RWPE2 (cell line): ENCODE measurements around the gene TLL1.

Source experiments
- ATAC-seq: fragments of 200-7000 bp; cut with Tn5 transposase; 3 replicates; pipeline ENCODE4 v1.9.1; 2021; ENCODE audit warnings: low read depth
- DNase-seq: peaks from one replicate; pipeline ENCODE4 v3.0.0-alpha.2; 2020; ENCODE audit warnings: low spot score
- H3K27ac ChIP-seq: fragments of 450-650 bp; 2 replicates; pipeline ENCODE4 v1.5.1; 2017; ENCODE audit warnings: mild to moderate bottlenecking; ENCODE audit not compliant: poor library complexity, severe bottlenecking
- H3K27me3 ChIP-seq: fragments of 250-450 bp; sonication (Bioruptor Pico); 2 replicates; pipeline ENCODE4 v1.5.1; 2021; ENCODE audit warnings: mild to moderate bottlenecking, moderate library complexity; ENCODE audit not compliant: insufficient read depth, poor library complexity, severe bottlenecking
- H3K36me3 ChIP-seq: fragments of 250-450 bp; sonication (Bioruptor Pico); 2 replicates; pipeline ENCODE4 v1.5.1; 2020; ENCODE audit warnings: low read depth, mild to moderate bottlenecking, moderate library complexity
- H3K4me1 ChIP-seq: fragments of 250-450 bp; sonication (Bioruptor Pico); 2 replicates; pipeline ENCODE4 v1.5.1; 2021; ENCODE audit warnings: mild to moderate bottlenecking, moderate library complexity; ENCODE audit not compliant: insufficient read depth, poor library complexity, severe bottlenecking
- H3K4me3 ChIP-seq: fragments of 250-450 bp; sonication (Bioruptor Pico); 2 replicates; pipeline ENCODE4 v1.5.1; 2021; ENCODE audit warnings: mild to moderate bottlenecking, moderate library complexity; ENCODE audit not compliant: severe bottlenecking
- H3K9me3 ChIP-seq: fragments of 250-450 bp; sonication (Bioruptor Pico); 2 replicates; pipeline ENCODE4 v1.5.1; 2021; ENCODE audit warnings: mild to moderate bottlenecking, moderate library complexity; ENCODE audit not compliant: severe bottlenecking
- TF ChIP-seq, protein P1 (sequence below): fragments of 450-650 bp; IDR thresholded peaks from one replicate; pipeline ENCODE4 v1.5.1; 2017; ENCODE audit warnings: mild to moderate bottlenecking, moderate library complexity; ENCODE audit not compliant: poor library complexity, severe bottlenecking

Gene TLL1

GRCh38 chr4:165963621-165964020, 90.6 kb downstream of the TLL1 start:
- Histone ChIP-seq H3K4me1 (peaks cover 24% of the 10 kb centered on the region), H3K4me3 (no peak overlapping the region), H3K27me3 (no peaks in the 10 kb centered on the region), H3K9me3 (no peaks in the 10 kb centered on the region), H3K27ac (peak overlapping the region; percentile 99), H3K36me3 (no peaks in the 10 kb centered on the region)
- TF ChIP-seq, protein P1, sequence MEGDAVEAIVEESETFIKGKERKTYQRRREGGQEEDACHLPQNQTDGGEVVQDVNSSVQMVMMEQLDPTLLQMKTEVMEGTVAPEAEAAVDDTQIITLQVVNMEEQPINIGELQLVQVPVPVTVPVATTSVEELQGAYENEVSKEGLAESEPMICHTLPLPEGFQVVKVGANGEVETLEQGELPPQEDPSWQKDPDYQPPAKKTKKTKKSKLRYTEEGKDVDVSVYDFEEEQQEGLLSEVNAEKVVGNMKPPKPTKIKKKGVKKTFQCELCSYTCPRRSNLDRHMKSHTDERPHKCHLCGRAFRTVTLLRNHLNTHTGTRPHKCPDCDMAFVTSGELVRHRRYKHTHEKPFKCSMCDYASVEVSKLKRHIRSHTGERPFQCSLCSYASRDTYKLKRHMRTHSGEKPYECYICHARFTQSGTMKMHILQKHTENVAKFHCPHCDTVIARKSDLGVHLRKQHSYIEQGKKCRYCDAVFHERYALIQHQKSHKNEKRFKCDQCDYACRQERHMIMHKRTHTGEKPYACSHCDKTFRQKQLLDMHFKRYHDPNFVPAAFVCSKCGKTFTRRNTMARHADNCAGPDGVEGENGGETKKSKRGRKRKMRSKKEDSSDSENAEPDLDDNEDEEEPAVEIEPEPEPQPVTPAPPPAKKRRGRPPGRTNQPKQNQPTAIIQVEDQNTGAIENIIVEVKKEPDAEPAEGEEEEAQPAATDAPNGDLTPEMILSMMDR, result no peak
- ATAC-seq (no peak), DNase-seq (no peak)

DNA sequence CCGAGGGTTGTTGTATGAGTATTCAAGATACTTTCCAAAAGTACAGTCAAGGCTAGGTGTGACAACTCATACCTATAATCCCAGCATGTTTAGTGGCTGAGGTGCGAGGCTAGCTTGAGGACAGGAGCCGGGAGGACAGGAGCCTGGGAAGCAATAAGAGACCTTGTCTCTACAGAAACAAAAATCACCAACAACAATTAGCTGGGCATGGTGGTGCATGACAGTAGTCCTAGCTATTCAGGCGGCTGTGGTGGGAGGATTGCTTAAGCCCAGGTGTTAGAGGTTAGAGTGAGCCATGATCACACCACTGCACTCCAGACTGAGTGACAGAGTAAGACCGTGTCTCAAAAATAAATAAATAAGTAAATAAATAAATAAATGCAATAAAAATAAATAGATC, 91.6 kb downstream of the TLL1 start:
- peak overlapping the region; percentile 99 for H3K27ac ChIP-seq
- no peak for DNase-seq
- no peaks in the 10 kb centered on the region for H3K27me3 ChIP-seq
- H3K4me1 ChIP-seq, result peaks cover 25% of the 10 kb centered on the region
- no peaks in the 10 kb centered on the region for H3K36me3 ChIP-seq
- TF ChIP-seq, protein P1, result no peak
- no peak for ATAC-seq
- no peaks in the 10 kb centered on the region for H3K9me3 ChIP-seq
- no peak overlapping the region for H3K4me3 ChIP-seq

DNA sequence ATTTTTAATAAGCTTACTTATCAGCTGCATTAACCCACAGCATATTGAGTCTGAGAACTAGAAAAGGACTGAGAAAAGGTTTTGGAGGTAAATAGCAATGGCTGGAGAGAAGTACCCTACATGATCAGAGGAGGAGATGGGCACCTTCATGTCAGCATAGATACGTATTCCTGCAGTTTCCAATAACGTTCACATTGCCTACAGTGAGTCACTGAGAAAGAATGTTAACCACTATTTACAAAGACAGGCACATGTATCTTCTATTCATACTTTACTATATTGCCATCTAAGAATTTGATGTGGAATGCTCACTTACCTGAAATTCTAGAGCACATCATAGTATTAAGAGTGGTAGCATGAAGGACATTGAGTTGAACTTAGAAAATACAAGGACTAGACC, 92.5 kb downstream of the TLL1 start:
- Histone ChIP-seq H3K4me3 (no peak overlapping the region), H3K9me3 (no peaks in the 10 kb centered on the region), H3K27ac (peak overlapping the region; percentile 99), H3K27me3 (no peaks in the 10 kb centered on the region), H3K4me1 (peaks cover 31% of the 10 kb centered on the region), H3K36me3 (no peaks in the 10 kb centered on the region)
- DNase-seq (no peak), ATAC-seq (peak; percentile 81)
- TF ChIP-seq, protein P1, result no peak

DNA sequence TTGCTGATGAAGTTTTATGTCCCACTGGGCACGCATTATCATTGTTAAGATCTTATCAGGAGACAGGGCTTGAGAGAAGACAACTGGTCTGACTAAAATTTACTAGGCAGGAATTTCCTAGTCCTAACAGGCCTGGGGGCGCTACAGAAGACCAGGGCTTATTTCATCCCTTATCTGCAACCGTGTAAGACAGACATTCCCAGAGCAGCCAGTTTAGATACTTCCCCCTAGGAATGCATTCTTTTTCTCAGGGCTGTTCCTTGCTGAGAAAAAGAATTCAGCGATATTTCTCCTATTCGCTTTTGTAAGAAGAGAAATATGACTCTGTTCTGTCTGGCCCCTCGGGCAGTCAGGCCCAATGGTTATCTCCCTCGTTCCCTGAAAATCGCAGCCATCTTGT, 93.8 kb downstream of the TLL1 start:
- H3K36me3 ChIP-seq, result no peaks in the 10 kb centered on the region
- no peaks in the 10 kb centered on the region for H3K27me3 ChIP-seq
- H3K9me3 ChIP-seq, result no peaks in the 10 kb centered on the region
- H3K4me3 ChIP-seq, result no peak overlapping the region
- ATAC-seq (no peak), DNase-seq (no peak)
- peak overlapping the region; percentile 99 for H3K27ac ChIP-seq
- TF ChIP-seq, protein P1, result no peak
- H3K4me1 ChIP-seq, result peaks cover 44% of the 10 kb centered on the region

- H3K4me3 ChIP-seq, result no peak overlapping the region
- H3K27me3 ChIP-seq, result no peaks in the 10 kb centered on the region
- H3K9me3 ChIP-seq, result no peaks in the 10 kb centered on the region
- peaks cover 49% of the 10 kb centered on the region for H3K4me1 ChIP-seq
- peak overlapping the region; percentile 99 for H3K27ac ChIP-seq
- DNase-seq (no peak), ATAC-seq (peak; percentile 62)
- H3K36me3 ChIP-seq, result no peaks in the 10 kb centered on the region
- TF ChIP-seq, protein P1, result no peak
These were observed 94.4 kb downstream of the TLL1 start for GRCh38 chr4:165967486-165967885.
